Right renal cortex interstitium (tissue), 3 donors: Measurements from ENCODE around the gene SPEM3. TPM values are rescaled to one million over a fixed set of nuclear protein-coding genes. Genes with fewer than 3 reads are reported as not detected.

Source experiments
- DNase-seq, 3 donors: peaks; one replicate each; pipeline ENCODE4 v3.0.0-alpha.2; 2013; ENCODE audit warnings: low read depth in 3 of 3, low spot score in 2 of 3
- polyA plus RNA-seq, 3 donors: library from polyadenylated mRNA; unstranded; fragments of 120-200 nt; gene quantifications; one replicate each; pipeline ENCODE4 v1.2.1, GENCODE V29; 2013; ENCODE audit not compliant: insufficient read length in 3 of 3

Gene SPEM3
- polyA plus RNA-seq, 3 donors, result not detected

GRCh38 chr17:7403727-7403976 is 25.0 kb upstream of the SPEM3 start:
- DNase-seq, result peak in 1 of 3 donors; percentile 61

DNA sequence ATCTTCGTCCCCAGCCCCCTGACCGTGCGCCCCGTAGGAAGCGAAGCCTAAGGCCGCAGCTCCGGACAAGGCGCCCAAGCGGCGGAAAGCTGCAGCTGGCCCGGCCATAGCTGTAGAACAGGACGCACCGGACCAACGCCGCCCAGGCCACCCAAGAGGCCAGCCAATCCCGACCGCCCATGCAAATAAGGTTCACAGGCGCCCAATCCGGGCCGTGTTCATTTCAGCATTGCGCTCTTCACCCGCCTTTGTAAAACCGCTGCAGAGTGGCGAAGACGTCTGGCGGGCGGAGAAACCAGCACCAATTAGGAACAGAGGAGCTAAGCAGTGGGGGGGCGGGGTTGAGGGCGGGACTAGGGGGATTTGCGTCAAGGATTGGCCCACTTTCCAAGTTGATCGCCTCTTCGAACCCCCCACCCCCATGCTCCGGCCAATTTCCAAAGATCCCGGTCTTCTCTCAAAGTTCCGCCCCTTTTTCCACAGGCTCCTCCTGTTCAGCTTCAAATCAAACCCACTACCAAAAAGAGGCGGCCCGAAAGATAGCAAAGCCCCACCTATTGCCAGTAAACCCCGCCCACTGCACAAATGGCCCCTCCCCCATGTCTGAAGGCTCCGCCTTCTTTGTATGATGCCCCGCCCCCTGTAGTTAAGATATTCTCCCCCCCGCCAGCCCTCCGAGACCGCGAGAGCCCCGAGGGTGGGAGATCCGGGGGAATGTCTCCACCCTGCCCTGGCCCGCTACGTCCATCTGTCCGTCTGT is 24.5 kb upstream of the SPEM3 start, which contains the start of gene TMEM256:
TMEM256 (minus strand) TSS at position 121 of the 760 bp plus-strand sequence; CDS start at position 108, 13 bp downstream.
- peak; percentile 95 to 99 (median 97) for DNase-seq

DNA sequence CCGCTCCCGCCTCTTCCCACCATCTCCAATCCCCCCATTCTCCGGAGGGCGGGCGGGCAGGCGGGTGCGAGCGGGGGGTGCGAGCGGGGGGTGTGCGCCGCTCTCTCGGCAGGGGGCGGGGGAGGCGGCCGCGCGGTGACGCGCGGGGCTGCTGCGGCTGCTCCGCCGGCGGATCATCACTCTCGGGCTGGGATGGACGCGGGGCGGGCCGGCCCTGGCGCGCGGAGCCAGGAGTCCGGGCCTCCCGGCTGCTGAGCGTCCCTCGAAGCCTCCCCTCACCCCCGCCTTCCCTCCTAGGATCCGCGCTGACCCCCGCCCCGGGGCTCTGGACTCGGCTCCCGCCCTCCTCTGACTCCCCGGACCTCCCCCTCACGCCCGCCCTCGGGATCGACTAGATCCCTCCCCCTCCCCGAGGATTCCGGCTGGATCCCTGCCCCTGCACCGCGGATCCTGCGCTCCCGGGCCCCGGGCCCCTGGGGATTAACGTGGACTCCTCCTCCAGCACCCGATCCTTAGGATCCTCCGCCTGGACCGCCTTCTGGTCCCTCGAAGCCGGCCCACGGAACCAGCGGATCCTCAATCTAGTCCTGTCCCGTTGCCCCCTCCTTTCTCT is 23.8 kb upstream of the SPEM3 start:
- DNase-seq, result no peak

DNA sequence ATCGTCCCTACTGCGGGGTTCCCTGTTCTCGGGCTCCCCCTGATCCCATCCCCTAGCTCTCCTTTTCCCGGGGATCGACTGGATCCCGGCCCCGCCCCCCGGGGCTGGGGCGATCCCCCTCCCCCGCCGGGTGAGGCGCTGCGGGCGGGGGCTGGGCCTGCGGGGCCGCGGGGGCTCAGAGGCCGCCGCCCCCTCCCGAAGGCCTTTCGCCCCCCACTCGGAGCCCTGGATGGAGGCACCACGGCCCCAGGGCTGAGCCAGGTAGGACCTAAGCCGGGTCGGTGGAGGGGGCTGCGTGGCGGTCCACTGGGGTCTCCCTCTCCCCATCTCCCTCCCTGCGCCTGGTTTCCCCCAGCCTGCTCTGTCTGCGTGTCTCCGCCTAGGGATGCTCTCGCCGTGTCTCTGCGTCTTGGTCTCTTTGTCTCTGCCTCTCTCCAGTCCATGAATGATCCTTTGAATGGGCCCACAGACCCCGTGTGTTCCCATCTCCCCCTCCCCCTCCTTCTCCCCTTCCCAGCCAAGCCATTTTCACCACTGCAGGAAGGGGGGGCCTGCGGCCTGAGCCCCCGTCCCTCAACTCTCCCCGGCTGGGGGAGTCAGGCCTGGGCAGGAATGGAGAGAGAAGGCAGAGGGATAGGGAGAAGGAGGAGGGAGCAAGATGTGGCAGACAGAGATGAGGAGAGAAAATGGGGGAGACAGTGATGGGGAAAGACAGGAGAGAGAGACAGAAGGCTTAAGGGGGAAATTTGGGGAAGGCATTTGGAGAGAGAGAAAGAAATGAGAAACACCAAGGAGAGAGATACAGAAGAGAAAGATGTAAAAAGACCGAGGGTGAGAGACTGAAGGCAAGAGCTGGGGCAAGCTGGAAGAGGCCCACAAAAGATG is 23.1 kb upstream of the SPEM3 start:
- DNase-seq, result no peak

GRCh38 chr17:7406235-7406825 is 22.3 kb upstream of the SPEM3 start:
- no peak for DNase-seq

GRCh38 chr17:7407082-7407481 is 21.6 kb upstream of the SPEM3 start:
- no peak for DNase-seq

- DNase-seq, result no peak
Measured at GRCh38 chr17:7407485-7408251, 21.0 kb upstream of the SPEM3 start, which contains the start of gene NLGN2. NLGN2 (plus strand) TSS chr17:7407845; CDS start chr17:7408256, 411 bp downstream.

- DNase-seq, result no peak
Measured at GRCh38 chr17:7408252-7408727, 20.4 kb upstream of the SPEM3 start.

- DNase-seq, result no peak
Measured at GRCh38 chr17:7408863-7409262, 19.8 kb upstream of the SPEM3 start.

DNA sequence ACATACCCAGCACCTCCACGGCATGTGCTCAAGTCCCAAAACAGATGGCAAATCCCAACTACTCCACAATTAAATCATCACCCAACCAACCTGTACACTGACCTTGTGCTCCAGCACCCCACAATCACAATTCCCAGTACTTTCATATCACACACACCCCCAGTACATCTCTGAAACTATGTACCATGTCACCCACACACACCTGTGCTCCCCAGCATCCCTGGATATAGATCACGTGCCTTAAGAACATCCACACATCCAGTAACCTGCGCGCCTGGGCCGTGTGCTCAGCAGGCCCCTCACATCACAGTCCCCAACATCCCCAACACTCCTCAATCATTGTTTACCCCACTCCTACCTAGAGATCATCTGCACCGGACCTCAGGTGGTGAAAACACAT is 18.9 kb upstream of the SPEM3 start:
- no peak for DNase-seq

GRCh38 chr17:7410634-7411426 is 17.8 kb upstream of the SPEM3 start:
- no peak for DNase-seq

- DNase-seq, result no peak
Measured at GRCh38 chr17:7411427-7411750, 17.3 kb upstream of the SPEM3 start.

DNA sequence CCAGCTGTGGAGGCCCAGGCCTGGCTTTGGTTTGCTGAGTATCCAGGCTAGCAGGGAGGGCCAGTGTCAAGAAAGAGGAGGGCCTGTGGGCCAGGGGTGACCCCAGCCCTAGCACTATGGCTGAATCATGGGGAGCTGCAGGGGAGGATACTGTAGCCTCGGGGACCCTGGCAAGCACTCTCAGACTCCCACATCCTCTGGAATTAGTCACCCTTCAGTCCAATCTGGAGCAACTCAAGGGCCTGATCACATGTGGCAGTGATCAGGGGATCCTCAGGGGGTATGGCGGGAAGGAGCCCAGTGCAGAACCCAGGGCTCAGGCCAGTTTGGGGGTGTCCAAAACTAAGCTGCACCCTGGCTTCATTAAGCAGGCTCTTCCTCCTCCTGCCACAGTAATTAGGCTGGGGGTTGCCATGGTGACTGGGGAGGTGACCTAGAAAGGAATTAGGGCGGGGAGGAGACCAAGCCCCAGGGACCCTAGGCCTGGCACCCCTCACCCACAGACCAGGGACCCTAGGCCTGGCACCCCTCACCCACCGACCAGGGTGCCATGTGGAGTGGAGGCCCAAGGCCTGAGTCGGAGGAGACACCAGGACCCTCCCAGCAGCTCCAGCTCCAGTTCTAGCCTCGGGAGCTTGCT is 15.2 kb upstream of the SPEM3 start:
- no peak for DNase-seq

DNA sequence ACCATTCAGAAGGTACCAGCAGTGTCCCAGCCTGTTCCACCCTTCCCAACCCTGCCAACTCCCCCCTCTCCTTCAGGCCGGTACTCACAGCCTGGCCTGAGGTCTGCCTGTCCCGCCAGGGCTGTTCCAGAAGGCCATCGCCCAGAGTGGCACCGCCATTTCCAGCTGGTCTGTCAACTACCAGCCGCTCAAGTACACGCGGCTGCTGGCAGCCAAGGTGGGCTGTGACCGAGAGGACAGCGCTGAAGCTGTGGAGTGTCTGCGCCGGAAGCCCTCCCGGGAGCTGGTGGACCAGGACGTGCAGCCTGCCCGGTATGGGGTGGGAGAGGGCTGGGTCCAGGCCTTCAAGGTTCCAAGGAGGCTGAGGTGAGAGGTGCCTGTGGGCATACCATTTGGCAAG is 13.8 kb upstream of the SPEM3 start:
- DNase-seq, result no peak

- DNase-seq, result no peak
Measured at GRCh38 chr17:7415784-7416183, 12.9 kb upstream of the SPEM3 start.

DNA sequence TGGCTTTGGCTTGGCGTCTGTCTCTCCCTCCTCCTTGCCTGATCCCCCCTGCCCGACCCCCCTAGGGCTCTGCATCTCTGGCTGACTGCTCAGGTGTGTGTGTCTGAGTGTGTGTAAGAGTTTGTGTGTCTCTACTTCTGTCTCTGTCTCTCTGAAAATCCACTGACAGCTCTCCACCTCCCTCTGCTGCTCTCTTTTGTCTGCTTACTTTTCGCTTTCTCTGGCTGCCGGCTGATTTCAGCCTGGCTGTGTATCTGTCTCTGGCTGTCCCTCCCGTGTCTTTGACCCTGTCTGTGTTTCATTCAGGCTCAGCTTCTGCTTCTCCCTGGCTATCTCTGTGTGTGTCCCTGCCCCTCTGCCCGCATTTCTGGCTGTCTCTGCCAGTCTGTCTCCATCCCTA is 12.3 kb upstream of the SPEM3 start:
- DNase-seq, result no peak

DNA sequence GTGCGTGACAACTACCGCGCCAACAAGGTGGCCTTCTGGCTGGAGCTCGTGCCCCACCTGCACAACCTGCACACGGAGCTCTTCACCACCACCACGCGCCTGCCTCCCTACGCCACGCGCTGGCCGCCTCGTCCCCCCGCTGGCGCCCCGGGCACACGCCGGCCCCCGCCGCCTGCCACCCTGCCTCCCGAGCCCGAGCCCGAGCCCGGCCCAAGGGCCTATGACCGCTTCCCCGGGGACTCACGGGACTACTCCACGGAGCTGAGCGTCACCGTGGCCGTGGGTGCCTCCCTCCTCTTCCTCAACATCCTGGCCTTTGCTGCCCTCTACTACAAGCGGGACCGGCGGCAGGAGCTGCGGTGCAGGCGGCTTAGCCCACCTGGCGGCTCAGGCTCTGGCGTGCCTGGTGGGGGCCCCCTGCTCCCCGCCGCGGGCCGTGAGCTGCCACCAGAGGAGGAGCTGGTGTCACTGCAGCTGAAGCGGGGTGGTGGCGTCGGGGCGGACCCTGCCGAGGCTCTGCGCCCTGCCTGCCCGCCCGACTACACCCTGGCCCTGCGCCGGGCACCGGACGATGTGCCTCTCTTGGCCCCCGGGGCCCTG is 11.5 kb upstream of the SPEM3 start:
- DNase-seq, result no peak

DNA sequence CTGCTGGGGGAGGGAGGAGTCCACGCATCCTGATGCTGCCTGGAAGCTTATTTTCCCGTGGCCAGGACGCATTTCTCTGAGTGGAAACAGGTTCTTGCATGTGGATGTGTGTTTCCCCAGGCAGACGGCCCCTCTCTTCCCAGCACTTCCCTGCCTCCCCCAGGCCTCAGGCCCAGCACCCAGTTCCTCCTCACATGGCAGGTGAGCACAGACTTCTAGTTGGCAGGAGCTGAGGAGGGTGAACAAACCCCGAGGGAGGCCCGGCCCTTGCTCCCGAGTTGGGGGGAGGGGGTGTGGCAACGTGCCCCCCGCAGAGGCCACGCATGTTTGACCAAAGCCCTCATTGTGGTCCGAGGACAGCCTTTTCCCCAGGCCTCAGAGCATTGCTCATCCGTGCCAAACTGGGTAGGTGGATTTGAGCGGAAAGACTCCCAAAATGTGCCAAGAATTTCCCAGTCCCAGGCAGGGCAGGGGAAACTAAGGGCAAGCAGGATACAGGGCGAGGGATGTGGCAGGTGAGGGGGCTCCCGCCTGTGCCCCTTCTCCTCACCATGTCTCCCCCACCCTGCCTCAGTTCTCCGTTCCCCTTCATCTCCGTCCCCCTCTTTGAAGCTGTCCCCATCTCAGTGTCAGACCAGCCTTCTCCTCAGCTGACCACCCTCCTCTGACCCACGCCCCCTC is 10.0 kb upstream of the SPEM3 start:
- DNase-seq, result no peak
